ENCODE results near the gene TMEM147. TPM values are rescaled to one million over a fixed set of nuclear protein-coding genes. Genes with fewer than 3 reads are reported as not detected.

Gene TMEM147, protein sequence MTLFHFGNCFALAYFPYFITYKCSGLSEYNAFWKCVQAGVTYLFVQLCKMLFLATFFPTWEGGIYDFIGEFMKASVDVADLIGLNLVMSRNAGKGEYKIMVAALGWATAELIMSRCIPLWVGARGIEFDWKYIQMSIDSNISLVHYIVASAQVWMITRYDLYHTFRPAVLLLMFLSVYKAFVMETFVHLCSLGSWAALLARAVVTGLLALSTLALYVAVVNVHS
- 77.3 TPM for polyA plus RNA-seq (2012; ENCODE audit: low read depth, missing spikeins)

DNA sequence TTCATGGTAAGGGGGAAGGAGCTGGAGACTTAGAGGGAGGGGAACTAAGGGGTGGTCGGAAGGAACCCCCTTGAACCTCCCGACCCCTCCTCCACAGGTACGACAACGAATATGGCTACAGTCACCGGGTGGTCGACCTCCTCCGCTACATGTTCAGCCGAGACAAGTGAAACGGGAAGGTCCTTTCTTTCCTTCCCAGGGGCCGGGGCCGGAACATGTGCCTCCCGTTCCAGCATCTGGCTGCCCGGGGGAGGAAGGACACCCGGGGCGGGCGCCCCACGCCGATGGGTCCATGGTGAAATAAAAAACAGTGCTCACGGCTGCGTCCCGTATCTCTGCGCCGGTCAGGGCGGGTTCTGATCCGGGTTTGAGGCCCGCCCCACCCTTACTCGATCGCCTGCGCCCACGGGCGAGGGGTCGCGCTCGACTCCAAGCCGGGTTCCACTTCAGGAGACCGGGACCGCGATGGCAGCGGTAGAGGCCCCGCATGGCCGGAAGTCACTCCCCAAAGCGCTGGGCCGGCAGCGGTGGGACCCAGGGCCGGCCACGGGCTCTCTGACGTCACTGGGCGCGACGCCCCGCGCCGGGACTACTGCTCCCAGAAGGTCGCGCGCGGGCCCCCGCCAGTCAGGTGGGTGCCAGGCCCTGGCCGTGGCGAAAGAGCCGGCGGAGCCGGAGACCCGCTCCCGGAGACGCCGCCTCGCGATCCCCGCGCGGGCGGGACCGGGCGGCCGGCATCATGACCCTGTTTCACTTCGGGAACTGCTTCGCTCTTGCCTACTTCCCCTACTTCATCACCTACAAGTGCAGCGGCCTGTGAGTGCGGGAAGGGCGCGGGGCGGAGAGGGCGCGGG lies at the start of gene TMEM147:
TMEM147 (plus strand) TSS at position 626 of the 854 bp plus-strand sequence; CDS start at position 740, 114 bp downstream.
- DNase-seq (ENCODE audit: insufficient read length, low spot score) (peak; percentile 100), FAIRE-seq (peak; percentile 90)
- TF ChIP-seq POU2F2 (IDR thresholded peaks at IDR 0.05; ENCODE audit: low read depth, low read length) (no peak), POLR2AphosphoS5 (IDR thresholded peaks at IDR 0.05; ENCODE audit: low read depth, low read length) (0 out of 2 replicates have a peak, but pooled peaks have one; percentile 48), SPI1 (IDR thresholded peaks at IDR 0.05; ENCODE audit: low read depth, low read length) (no peak), POLR2A (IDR thresholded peaks at IDR 0.05; ENCODE audit: low read depth, low read length) (no peak), PAX5 (IDR thresholded peaks at IDR 0.05; ENCODE audit: insufficient read depth, low read length, severe bottlenecking) (peak; percentile 22), TAF1 (IDR thresholded peaks at IDR 0.05; ENCODE audit: low read depth, low read length) (peak; percentile 41; the same call in 1 of the 2 replicates)

DNA sequence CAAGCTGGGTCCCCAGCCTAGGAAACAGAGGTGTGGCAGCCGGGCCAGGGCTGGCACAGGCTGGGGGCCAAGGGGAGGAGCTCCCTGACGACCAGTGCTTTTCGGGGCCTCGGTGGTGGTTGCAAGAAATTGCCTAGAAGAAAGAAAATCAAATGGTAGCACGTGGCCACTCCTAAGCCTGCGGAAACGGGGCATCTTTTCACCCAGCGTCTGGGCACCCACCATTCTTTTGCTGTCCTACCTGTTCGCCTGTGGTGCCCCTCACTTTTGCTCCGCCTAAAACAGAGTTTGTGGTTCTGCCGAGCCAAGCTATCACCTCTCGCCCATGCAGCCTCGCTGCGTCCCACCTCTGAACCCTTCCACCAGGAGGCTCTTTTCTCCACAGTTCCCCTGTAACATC lies 48.0 kb upstream of the TMEM147 start:
- no peak for FAIRE-seq
- TF ChIP-seq POLR2AphosphoS5 (IDR thresholded peaks at IDR 0.05; ENCODE audit: low read depth, low read length) (no peak), POLR2A (IDR thresholded peaks at IDR 0.05; ENCODE audit: low read depth, low read length) (no peak), TAF1 (IDR thresholded peaks at IDR 0.05; ENCODE audit: low read depth, low read length) (no peak), SPI1 (IDR thresholded peaks at IDR 0.05; ENCODE audit: low read depth, low read length) (no peak), POU2F2 (IDR thresholded peaks at IDR 0.05; ENCODE audit: low read depth, low read length) (no peak), PAX5 (IDR thresholded peaks at IDR 0.05; ENCODE audit: insufficient read depth, low read length, severe bottlenecking) (no peak)
- DNase-seq (ENCODE audit: insufficient read length, low spot score): no peak

DNA sequence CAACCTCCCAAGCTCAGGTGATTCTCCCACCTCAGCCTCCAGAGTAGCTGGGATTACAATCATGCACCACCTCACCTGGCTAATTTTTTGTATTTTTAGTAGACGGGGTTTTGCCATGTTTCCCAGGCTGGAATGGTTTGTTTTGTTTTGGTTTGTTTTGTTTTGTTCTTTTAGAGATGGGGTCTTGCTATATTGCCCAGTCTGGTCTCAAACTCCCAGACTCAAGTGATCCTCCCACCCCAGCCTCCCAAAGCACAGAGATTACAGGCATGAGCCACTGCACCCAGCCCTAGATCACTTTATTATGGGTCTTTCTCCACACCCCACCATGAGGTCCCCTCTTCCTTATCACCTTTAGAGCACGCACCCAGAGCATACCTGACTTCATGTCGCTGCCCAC lies 47.2 kb upstream of the TMEM147 start:
- no peak for DNase-seq (ENCODE audit: insufficient read length, low spot score)
- FAIRE-seq: no peak
- TF ChIP-seq SPI1 (IDR thresholded peaks at IDR 0.05; ENCODE audit: low read depth, low read length) (no peak), PAX5 (IDR thresholded peaks at IDR 0.05; ENCODE audit: insufficient read depth, low read length, severe bottlenecking) (no peak), POLR2A (IDR thresholded peaks at IDR 0.05; ENCODE audit: low read depth, low read length) (no peak), POU2F2 (IDR thresholded peaks at IDR 0.05; ENCODE audit: low read depth, low read length) (no peak), TAF1 (IDR thresholded peaks at IDR 0.05; ENCODE audit: low read depth, low read length) (no peak), POLR2AphosphoS5 (IDR thresholded peaks at IDR 0.05; ENCODE audit: low read depth, low read length) (no peak)

DNA sequence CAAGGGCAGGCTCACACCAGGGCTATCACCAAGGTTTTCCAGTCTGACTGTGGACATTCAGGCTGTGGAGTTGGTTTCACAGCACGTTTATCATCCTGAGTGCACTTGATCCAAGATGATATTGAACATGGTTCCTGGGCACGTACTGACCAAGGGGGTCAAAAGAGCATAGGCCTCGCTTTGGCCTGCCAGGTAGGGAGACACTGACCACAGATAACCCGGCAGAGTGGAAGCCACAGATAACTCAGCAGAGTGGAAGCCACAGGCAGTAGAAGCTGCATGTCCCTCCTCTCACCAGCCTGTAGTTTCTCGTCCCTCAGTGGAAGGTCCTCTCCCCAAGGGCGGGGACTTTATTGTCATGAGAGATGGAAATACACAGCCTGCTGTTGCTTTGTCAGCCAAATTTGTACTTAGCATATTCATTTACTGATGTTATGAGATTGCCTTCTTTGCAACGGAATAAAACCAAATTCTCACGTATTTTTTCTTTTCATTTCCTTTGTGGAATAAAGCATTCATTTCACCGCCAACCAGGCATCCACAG lies 46.4 kb upstream of the TMEM147 start:
- FAIRE-seq: no peak
- no peak for TF ChIP-seq POLR2AphosphoS5 (IDR thresholded peaks at IDR 0.05; ENCODE audit: low read depth, low read length)
- no peak for TF ChIP-seq POLR2A (IDR thresholded peaks at IDR 0.05; ENCODE audit: low read depth, low read length)
- no peak for TF ChIP-seq TAF1 (IDR thresholded peaks at IDR 0.05; ENCODE audit: low read depth, low read length)
- no peak for TF ChIP-seq POU2F2 (IDR thresholded peaks at IDR 0.05; ENCODE audit: low read depth, low read length)
- no peak for TF ChIP-seq SPI1 (IDR thresholded peaks at IDR 0.05; ENCODE audit: low read depth, low read length)
- no peak for TF ChIP-seq PAX5 (IDR thresholded peaks at IDR 0.05; ENCODE audit: insufficient read depth, low read length, severe bottlenecking)
- no peak for DNase-seq (ENCODE audit: insufficient read length, low spot score)

DNA sequence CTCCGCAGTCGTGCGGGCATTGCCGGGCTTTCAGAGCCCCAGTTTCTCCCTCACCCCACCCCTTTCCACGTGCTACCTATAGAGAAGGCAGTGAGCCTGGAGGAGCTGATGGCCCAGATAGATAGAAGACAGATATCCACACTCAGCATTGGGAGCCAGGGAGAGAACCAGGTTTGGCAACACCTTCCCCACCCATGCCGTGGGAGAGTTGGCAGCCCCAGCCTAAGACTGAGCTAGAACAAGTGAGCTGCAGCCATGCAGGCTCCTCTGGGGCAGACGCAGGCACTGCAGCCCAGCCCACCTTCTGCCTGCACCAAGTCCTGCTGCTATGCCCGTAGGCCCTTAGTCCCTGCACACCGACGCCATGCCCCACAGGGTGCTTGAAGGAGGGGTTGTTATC lies 44.8 kb upstream of the TMEM147 start:
- DNase-seq (ENCODE audit: insufficient read length, low spot score) (no peak), FAIRE-seq (no peak)
- TF ChIP-seq PAX5 (IDR thresholded peaks at IDR 0.05; ENCODE audit: insufficient read depth, low read length, severe bottlenecking): no peak
- TF ChIP-seq POLR2AphosphoS5 (IDR thresholded peaks at IDR 0.05; ENCODE audit: low read depth, low read length): no peak
- no peak for TF ChIP-seq TAF1 (IDR thresholded peaks at IDR 0.05; ENCODE audit: low read depth, low read length)
- no peak for TF ChIP-seq POLR2A (IDR thresholded peaks at IDR 0.05; ENCODE audit: low read depth, low read length)
- no peak for TF ChIP-seq POU2F2 (IDR thresholded peaks at IDR 0.05; ENCODE audit: low read depth, low read length)
- no peak for TF ChIP-seq SPI1 (IDR thresholded peaks at IDR 0.05; ENCODE audit: low read depth, low read length)

DNA sequence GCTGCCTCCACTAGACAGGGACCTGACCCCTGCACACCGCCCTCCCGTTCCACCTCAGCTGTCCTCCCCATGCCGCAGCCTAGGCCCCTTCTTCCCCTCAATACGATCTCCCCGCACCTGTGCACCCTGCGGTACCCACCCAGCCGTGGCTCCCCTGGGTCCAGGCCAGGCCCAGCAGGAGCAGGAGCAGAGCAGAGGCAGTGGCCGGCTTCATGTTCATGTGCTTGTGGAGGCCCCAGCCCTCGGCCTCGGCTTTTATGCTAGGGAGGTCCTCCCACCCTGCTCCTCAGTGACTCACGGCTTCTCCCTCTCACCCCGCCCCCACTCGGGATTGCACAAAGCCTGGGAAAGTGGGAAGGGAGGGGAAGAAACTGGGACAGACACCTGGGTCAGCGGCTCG lies 43.7 kb upstream of the TMEM147 start:
- DNase-seq (ENCODE audit: insufficient read length, low spot score) (no peak), FAIRE-seq (no peak)
- TF ChIP-seq PAX5 (IDR thresholded peaks at IDR 0.05; ENCODE audit: insufficient read depth, low read length, severe bottlenecking) (no peak), POU2F2 (IDR thresholded peaks at IDR 0.05; ENCODE audit: low read depth, low read length) (no peak), TAF1 (IDR thresholded peaks at IDR 0.05; ENCODE audit: low read depth, low read length) (no peak), POLR2A (IDR thresholded peaks at IDR 0.05; ENCODE audit: low read depth, low read length) (no peak), SPI1 (IDR thresholded peaks at IDR 0.05; ENCODE audit: low read depth, low read length) (no peak), POLR2AphosphoS5 (IDR thresholded peaks at IDR 0.05; ENCODE audit: low read depth, low read length) (no peak)

DNA sequence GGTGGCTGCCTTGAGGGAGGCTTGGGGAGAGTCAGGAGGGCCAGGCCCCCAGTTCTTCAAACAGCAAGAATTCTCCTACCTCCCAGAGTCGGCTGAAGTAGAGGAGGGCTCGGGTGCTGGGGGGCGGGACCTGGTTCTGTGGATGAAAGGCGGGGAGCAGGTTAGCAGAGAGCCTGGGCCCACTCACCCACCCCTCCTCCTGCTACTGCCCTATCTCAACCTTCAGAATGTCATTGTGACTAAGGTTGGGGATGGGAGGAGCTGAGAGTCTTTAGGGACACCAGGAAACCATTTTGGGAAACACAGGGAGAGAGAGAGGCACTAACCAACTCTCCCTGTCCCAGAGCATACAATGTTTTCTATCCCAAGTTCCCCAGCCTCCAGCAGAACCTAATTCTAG lies 42.7 kb upstream of the TMEM147 start:
- TF ChIP-seq SPI1 (IDR thresholded peaks at IDR 0.05; ENCODE audit: low read depth, low read length) (no peak), POU2F2 (IDR thresholded peaks at IDR 0.05; ENCODE audit: low read depth, low read length) (no peak), TAF1 (IDR thresholded peaks at IDR 0.05; ENCODE audit: low read depth, low read length) (no peak), PAX5 (IDR thresholded peaks at IDR 0.05; ENCODE audit: insufficient read depth, low read length, severe bottlenecking) (no peak), POLR2AphosphoS5 (IDR thresholded peaks at IDR 0.05; ENCODE audit: low read depth, low read length) (no peak), POLR2A (IDR thresholded peaks at IDR 0.05; ENCODE audit: low read depth, low read length) (no peak)
- no peak for DNase-seq (ENCODE audit: insufficient read length, low spot score)
- FAIRE-seq: no peak

DNA sequence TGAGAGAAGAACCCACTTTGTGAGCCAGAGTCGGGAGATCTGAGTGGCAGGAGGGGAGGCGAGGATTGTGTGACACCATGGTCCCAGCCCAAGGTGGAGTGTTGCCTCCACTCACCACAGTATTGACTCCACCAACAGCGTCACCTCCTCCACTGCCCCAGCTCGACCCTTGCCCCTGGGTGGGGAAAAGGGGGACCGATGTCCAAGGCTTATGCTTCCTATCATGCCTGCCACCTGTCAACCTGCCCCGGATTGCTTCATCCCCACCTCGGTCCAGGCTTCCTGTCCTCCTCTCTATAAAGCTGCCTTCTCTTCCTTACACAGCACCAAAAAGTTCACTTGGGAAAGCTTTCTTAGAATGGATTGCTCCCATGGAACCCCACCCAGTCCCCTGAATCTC lies 39.4 kb upstream of the TMEM147 start:
- TF ChIP-seq POU2F2 (IDR thresholded peaks at IDR 0.05; ENCODE audit: low read depth, low read length): no peak
- TF ChIP-seq SPI1 (IDR thresholded peaks at IDR 0.05; ENCODE audit: low read depth, low read length): no peak
- TF ChIP-seq TAF1 (IDR thresholded peaks at IDR 0.05; ENCODE audit: low read depth, low read length): no peak
- TF ChIP-seq POLR2AphosphoS5 (IDR thresholded peaks at IDR 0.05; ENCODE audit: low read depth, low read length): no peak
- TF ChIP-seq POLR2A (IDR thresholded peaks at IDR 0.05; ENCODE audit: low read depth, low read length): no peak
- TF ChIP-seq PAX5 (IDR thresholded peaks at IDR 0.05; ENCODE audit: insufficient read depth, low read length, severe bottlenecking): no peak
- DNase-seq (ENCODE audit: insufficient read length, low spot score) (no peak), FAIRE-seq (no peak)

DNA sequence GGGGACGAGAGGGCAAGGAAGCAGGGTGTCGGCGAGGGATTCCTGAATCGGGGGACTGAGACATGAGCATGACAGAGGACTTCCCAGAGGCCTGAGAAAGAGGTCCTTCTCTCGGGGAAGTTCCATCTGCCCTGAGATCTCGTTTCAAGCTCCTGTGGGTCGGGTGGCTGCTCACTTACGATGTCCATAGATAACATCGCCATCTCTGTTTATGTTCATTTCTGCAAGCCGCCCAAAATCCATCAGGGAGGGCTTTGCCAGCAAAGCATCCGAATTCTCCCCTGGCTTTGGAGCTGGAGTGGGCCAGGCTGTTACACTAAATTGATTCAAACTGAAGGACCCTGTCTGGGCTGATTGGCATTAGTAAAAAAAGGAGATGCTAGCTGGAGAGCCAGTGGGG lies 37.9 kb upstream of the TMEM147 start:
- TF ChIP-seq POU2F2 (IDR thresholded peaks at IDR 0.05; ENCODE audit: low read depth, low read length) (no peak), TAF1 (IDR thresholded peaks at IDR 0.05; ENCODE audit: low read depth, low read length) (no peak), POLR2AphosphoS5 (IDR thresholded peaks at IDR 0.05; ENCODE audit: low read depth, low read length) (no peak), SPI1 (IDR thresholded peaks at IDR 0.05; ENCODE audit: low read depth, low read length) (no peak), POLR2A (IDR thresholded peaks at IDR 0.05; ENCODE audit: low read depth, low read length) (no peak), PAX5 (IDR thresholded peaks at IDR 0.05; ENCODE audit: insufficient read depth, low read length, severe bottlenecking) (no peak)

More for the DNA sequence above, 37.9 kb upstream of the TMEM147 start:
- DNase-seq (ENCODE audit: insufficient read length, low spot score) (no peak), FAIRE-seq (no peak)
